ENCODE measurements around the gene HSD17B12. TPM values are rescaled to one million over a fixed set of nuclear protein-coding genes. Genes with fewer than 3 reads are reported as not detected.

Gene HSD17B12
- total and polyA plus RNA-seq, 3 experiments from 2014 or later, result 26.3 to 37.1 (median 32.3) TPM

DNA sequence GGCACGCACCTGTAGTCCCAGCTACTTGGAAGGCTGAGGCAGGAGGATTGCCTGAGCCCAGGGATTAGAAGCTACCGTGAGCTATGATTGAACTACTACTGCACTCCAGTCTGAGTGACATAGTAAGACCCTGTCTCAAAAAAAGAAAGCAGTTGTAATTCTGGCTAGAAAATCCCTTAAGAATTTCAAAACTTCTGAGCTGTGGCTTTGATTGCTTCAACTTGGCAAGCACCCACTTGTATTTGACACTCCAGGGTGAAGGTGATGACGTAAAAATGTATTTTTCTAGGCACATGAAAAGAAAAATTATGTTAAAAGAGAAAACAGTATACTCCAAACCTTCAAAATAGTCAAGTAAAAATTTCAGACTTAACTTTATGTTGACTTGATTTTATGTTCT lies 176.5 kb downstream of the HSD17B12 start:
- POLR2A ChIA-PET, result no interaction called here
- Mint-ChIP-seq H3K9me3 (peaks cover 0 to 8% (median 0%) of the 10 kb centered on the region in 5 donors), H3K36me3 (peaks cover 5 to 23% (median 6%) of the 10 kb centered on the region in 3 donors), H3K4me3 (no peak overlapping the region), H3K27me3 (no peaks in the 10 kb centered on the region), H3K4me1 (no peaks in the 10 kb centered on the region), H3K27ac (peak overlapping the region in 1 of 8 donors; percentile 6)
- Histone ChIP-seq H3K4me1 (ENCODE audit: insufficient read depth, low read length) (no peaks in the 10 kb centered on the region), H3K36me3 (ENCODE audit: insufficient read depth, low read length) (no peaks in the 10 kb centered on the region), H3K27me3 (ENCODE audit: insufficient read depth, low read length, poor library complexity, severe bottlenecking) (no peaks in the 10 kb centered on the region), H3K4me3 (ENCODE audit: low read length) (no peak overlapping the region), H3K9me3 (ENCODE audit: low read length) (no peaks in the 10 kb centered on the region), H3K27ac (ENCODE audit: low read depth, low read length) (no peak overlapping the region)
- CTCF ChIA-PET, result no interaction called here
- no peak for DNase-seq

DNA sequence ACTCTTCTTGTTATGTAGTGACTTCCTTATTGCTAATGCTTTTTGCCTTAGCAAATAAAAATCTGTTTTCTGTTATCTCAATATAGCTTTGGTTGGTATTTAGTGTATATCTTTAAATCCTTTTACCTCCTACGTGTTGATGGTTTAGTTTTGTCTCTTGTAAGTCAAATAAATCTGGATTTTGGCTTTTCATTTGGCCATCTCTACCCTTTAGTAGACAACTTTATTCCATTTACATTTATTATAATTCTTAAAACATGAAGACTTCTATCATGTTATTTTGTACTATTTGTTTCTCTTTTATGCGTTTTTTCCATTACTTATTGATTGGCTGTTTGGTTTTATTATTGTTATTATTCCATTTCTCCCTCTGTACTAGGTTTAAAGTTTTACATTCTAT lies 180.6 kb downstream of the HSD17B12 start:
- no peaks in the 10 kb centered on the region for H3K4me1 ChIP-seq (ENCODE audit: insufficient read depth, low read length)
- Mint-ChIP-seq H3K4me3 (no peak overlapping the region), H3K9me3 (peaks cover 0 to 8% (median 0%) of the 10 kb centered on the region in 5 donors), H3K36me3 (peaks cover 3 to 6% (median 3%) of the 10 kb centered on the region in 3 donors), H3K27me3 (peaks cover 9 to 20% of the 10 kb centered on the region in 2 donors), H3K27ac (no peak overlapping the region), H3K4me1 (no peaks in the 10 kb centered on the region)
- no peak overlapping the region for H3K27ac ChIP-seq (ENCODE audit: low read depth, low read length)
- POLR2A ChIA-PET, result no interaction called here
- no peak overlapping the region for H3K4me3 ChIP-seq (ENCODE audit: low read length)
- H3K9me3 ChIP-seq (ENCODE audit: low read length), result no peaks in the 10 kb centered on the region
- no peaks in the 10 kb centered on the region for H3K27me3 ChIP-seq (ENCODE audit: insufficient read depth, low read length, poor library complexity, severe bottlenecking)
- no peaks in the 10 kb centered on the region for H3K36me3 ChIP-seq (ENCODE audit: insufficient read depth, low read length)
- CTCF ChIA-PET, result no interaction called here
- no peak for DNase-seq

DNA sequence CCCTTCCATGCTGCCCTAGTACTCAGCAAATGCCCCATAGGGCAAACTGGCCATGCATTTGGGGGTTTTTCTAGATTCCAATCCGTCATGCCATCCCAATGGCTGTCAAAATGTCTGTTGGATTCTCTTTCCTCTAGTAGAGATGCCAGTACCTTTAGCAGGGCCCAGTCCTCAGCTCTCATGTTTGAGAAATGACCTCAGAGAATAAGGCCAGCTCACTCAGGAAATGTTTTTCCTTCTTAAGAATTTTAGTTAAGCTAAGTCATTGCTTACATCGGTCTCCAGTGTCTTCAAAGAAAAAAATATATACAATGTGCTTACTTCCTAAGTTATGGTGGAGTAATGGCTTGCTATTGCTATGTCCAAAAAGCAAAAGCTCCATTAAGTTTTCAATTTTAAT lies 186.0 kb downstream of the HSD17B12 start:
- Histone ChIP-seq H3K27me3 (ENCODE audit: insufficient read depth, low read length, poor library complexity, severe bottlenecking) (no peaks in the 10 kb centered on the region), H3K36me3 (ENCODE audit: insufficient read depth, low read length) (no peaks in the 10 kb centered on the region), H3K9me3 (ENCODE audit: low read length) (no peaks in the 10 kb centered on the region), H3K4me3 (ENCODE audit: low read length) (no peak overlapping the region), H3K4me1 (ENCODE audit: insufficient read depth, low read length) (peaks cover 17% of the 10 kb centered on the region), H3K27ac (ENCODE audit: low read depth, low read length) (no peak overlapping the region)
- H3K4me1 Mint-ChIP-seq, result peaks cover 19 to 24% (median 23%) of the 10 kb centered on the region in 3 donors
- no peak for DNase-seq
- peaks cover 12 to 24% of the 10 kb centered on the region in 2 donors for H3K27me3 Mint-ChIP-seq
- no peak overlapping the region for H3K4me3 Mint-ChIP-seq
- H3K9me3 Mint-ChIP-seq, result peaks cover 0 to 1% (median 0%) of the 10 kb centered on the region in 5 donors
- ChIA-PET CTCF (interaction anchor here (1.2 kb wide), 1 partner anchor 23 kb away, joined by 3 read pairs; no protein-coding TSS in a partner anchor), POLR2A (no interaction called here)
- H3K27ac Mint-ChIP-seq, result no peak overlapping the region
- no peaks in the 10 kb centered on the region for H3K36me3 Mint-ChIP-seq

DNA sequence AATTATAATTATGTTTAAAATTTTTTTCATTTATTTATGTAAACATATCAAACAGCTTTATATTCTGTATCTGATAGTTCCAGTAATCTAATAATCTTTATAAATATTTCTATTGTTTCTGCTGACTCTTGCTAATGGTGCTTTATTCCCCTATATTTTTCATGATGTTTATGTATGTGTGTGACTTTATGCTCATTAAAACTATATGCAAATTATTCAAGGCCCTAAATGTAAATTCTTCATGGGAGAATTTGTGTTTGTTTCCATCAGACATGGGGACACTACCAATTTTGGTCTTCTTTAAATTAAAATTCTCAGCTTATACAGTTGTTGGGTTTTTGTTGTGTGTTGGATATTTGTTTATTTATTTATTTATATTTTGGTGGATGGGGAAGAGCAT lies 186.4 kb downstream of the HSD17B12 start:
- Mint-ChIP-seq H3K36me3 (no peaks in the 10 kb centered on the region), H3K4me3 (no peak overlapping the region), H3K27ac (no peak overlapping the region), H3K27me3 (peaks cover 12 to 24% of the 10 kb centered on the region in 2 donors), H3K9me3 (peaks cover 0 to 1% (median 0%) of the 10 kb centered on the region in 5 donors), H3K4me1 (peaks cover 19 to 24% (median 23%) of the 10 kb centered on the region in 3 donors)
- Histone ChIP-seq H3K27me3 (ENCODE audit: insufficient read depth, low read length, poor library complexity, severe bottlenecking) (no peaks in the 10 kb centered on the region), H3K4me1 (ENCODE audit: insufficient read depth, low read length) (peaks cover 17% of the 10 kb centered on the region), H3K27ac (ENCODE audit: low read depth, low read length) (no peak overlapping the region), H3K9me3 (ENCODE audit: low read length) (no peaks in the 10 kb centered on the region), H3K4me3 (ENCODE audit: low read length) (no peak overlapping the region), H3K36me3 (ENCODE audit: insufficient read depth, low read length) (no peaks in the 10 kb centered on the region)
- ChIA-PET POLR2A (no interaction called here), CTCF (interaction anchor here (1.2 kb wide), 1 partner anchor 23 kb away, joined by 3 read pairs; no protein-coding TSS in a partner anchor)
- no peak for DNase-seq

DNA sequence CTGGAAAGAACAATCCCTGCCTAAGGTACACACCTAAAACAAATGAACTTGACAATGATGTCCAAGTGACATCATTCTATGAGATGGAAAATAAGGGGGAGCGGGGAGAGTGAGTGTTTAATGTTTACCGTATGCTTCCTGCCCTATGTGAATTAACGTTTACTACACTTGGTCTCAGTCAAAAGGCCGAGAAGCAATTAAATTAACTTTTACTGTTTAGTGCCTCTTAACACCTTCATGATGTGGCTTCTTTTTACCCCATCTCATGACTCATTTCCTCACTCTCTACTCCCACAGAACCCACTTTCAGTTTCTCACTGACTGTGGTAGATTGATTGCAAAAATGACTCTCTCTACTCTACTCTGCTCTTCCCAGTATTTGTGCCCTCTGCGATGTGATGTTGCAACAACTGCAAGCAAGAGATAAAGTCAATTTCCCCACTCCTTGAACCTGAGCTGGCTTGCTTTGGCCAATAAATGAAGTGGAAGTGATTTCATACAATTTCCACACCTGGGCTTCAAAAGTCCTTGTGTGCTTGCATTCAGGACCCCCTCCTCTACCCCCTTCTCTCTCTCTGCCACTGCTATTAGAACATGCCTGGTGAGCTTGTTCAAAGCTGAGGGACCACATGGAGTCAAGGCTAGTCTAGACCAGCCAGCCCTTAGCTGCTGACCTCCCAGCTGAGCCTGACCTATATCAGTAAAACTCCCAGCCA lies 188.5 kb downstream of the HSD17B12 start:
- Mint-ChIP-seq H3K27me3 (peaks cover 18 to 38% of the 10 kb centered on the region in 2 donors), H3K36me3 (no peaks in the 10 kb centered on the region), H3K9me3 (peaks cover 0 to under 1% (median 0%) of the 10 kb centered on the region in 5 donors), H3K4me3 (peak overlapping the region; percentile 2 to 64 (median 57)), H3K4me1 (peaks cover 19 to 24% (median 23%) of the 10 kb centered on the region in 3 donors), H3K27ac (peak overlapping the region; percentile 67 to 93 (median 88))
- Histone ChIP-seq H3K27me3 (ENCODE audit: insufficient read depth, low read length, poor library complexity, severe bottlenecking) (no peaks in the 10 kb centered on the region), H3K36me3 (ENCODE audit: insufficient read depth, low read length) (no peaks in the 10 kb centered on the region), H3K27ac (ENCODE audit: low read depth, low read length) (no peak overlapping the region), H3K4me3 (ENCODE audit: low read length) (peak overlapping the region; percentile 19), H3K9me3 (ENCODE audit: low read length) (no peaks in the 10 kb centered on the region), H3K4me1 (ENCODE audit: insufficient read depth, low read length) (peaks cover 17% of the 10 kb centered on the region)
- ChIA-PET CTCF (interaction anchor here (0.6 to 1.4 kb wide), 2 partner anchors 12 to 17 kb away, joined by 4 to 5 read pairs; no protein-coding TSS in a partner anchor), POLR2A (interaction anchor here (0.6 to 0.8 kb wide), 2 partner anchors 12 to 233 kb away, joined by 3 read pairs; partner anchors contain the start of gene ALKBH3)
- DNase-seq, result peak in 3 of 5 donors; percentile 8 to 70 (median 49)

DNA sequence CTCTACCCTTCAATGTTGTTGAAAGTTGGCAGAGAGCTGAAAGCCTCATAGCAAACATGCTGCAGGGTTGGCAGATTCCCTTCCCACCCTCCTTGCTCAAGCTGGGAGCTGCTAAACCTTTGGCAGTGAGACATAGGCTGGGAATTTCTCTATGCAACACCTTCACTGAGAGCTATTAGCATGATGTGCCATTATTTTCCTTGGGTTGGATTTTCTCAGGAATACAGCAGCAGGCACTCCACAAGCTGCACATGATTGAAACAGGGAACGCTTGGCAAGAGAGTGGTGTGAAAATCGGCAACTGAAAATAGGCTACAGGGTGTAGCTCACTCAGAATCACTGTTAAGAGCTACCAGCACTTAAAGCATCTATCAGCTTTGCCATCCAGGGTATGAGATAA lies 190.5 kb downstream of the HSD17B12 start:
- Mint-ChIP-seq H3K4me3 (no peak overlapping the region), H3K9me3 (no peaks in the 10 kb centered on the region), H3K36me3 (no peaks in the 10 kb centered on the region), H3K27ac (peak overlapping the region in 2 of 8 donors; percentile 23 to 46), H3K27me3 (peaks cover 17 to 38% of the 10 kb centered on the region in 2 donors), H3K4me1 (peaks cover 19 to 24% (median 23%) of the 10 kb centered on the region in 3 donors)
- Histone ChIP-seq H3K4me3 (ENCODE audit: low read length) (no peak overlapping the region), H3K27me3 (ENCODE audit: insufficient read depth, low read length, poor library complexity, severe bottlenecking) (no peaks in the 10 kb centered on the region), H3K4me1 (ENCODE audit: insufficient read depth, low read length) (peaks cover 17% of the 10 kb centered on the region), H3K27ac (ENCODE audit: low read depth, low read length) (no peak overlapping the region), H3K9me3 (ENCODE audit: low read length) (no peaks in the 10 kb centered on the region), H3K36me3 (ENCODE audit: insufficient read depth, low read length) (no peaks in the 10 kb centered on the region)
- no peak for DNase-seq
- ChIA-PET POLR2A (no interaction called here), CTCF (no interaction called here)

DNA sequence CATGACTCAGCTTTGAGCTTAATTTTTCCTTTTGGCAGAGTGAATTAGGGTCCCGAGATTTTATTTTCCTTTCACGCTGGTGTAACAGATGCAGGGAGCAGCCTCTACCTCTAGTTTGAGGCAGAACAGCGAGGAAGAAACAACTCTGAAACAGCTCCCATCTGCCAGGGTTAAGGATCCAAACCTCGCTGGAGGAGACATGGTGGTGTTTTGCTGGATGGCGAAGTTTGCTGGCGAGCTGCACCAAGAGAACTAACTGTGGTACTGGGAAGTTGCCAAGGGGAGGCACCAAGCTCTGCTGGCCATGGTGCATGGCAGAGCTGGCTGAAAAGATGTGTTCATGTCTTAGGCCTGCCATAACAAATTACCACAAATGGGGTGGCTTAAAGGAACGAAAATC lies 192.5 kb downstream of the HSD17B12 start:
- ChIA-PET CTCF (interaction anchor here (0.8 to 1.5 kb wide), 2 partner anchors 11 to 17 kb away, joined by 3 to 4 read pairs; no protein-coding TSS in a partner anchor), POLR2A (no interaction called here)
- Mint-ChIP-seq H3K36me3 (peaks cover 0 to 2% (median 0%) of the 10 kb centered on the region in 3 donors), H3K27ac (no peak overlapping the region), H3K27me3 (peaks cover 18 to 53% of the 10 kb centered on the region in 2 donors), H3K4me3 (no peak overlapping the region), H3K9me3 (peaks cover 0 to under 1% (median 0%) of the 10 kb centered on the region in 5 donors), H3K4me1 (peaks cover 14 to 19% (median 17%) of the 10 kb centered on the region in 3 donors)
- H3K4me1 ChIP-seq (ENCODE audit: insufficient read depth, low read length), result peaks cover 17% of the 10 kb centered on the region
- DNase-seq, result no peak
- H3K27ac ChIP-seq (ENCODE audit: low read depth, low read length), result no peak overlapping the region
- no peaks in the 10 kb centered on the region for H3K36me3 ChIP-seq (ENCODE audit: insufficient read depth, low read length)
- H3K4me3 ChIP-seq (ENCODE audit: low read length), result no peak overlapping the region
- H3K27me3 ChIP-seq (ENCODE audit: insufficient read depth, low read length, poor library complexity, severe bottlenecking), result no peaks in the 10 kb centered on the region
- H3K9me3 ChIP-seq (ENCODE audit: low read length), result no peaks in the 10 kb centered on the region

DNA sequence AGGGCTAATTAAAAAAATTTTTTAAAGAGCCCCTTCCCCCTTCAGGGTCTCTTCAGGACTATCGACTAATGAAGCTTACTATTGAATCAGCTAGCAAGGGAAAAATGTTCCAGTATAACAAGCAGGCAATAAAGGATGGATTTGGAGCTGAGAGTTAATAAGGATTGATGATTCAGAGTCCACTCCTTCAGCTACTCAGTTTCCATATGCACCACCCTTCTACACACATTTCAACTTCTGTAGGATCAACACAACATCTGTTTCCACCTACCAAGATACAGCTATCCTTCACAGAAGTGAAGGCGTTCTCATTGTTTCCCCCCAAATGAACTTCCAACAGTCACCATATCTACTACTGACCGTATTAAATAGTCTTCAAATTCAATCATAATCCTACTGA lies 193.5 kb downstream of the HSD17B12 start:
- Mint-ChIP-seq H3K36me3 (peaks cover 0 to 5% (median 0%) of the 10 kb centered on the region in 3 donors), H3K4me3 (no peak overlapping the region), H3K9me3 (peaks cover 0 to 3% (median 0%) of the 10 kb centered on the region in 5 donors), H3K27ac (no peak overlapping the region), H3K4me1 (peaks cover 6 to 8% (median 7%) of the 10 kb centered on the region in 3 donors), H3K27me3 (peaks cover 21 to 60% of the 10 kb centered on the region in 2 donors)
- H3K36me3 ChIP-seq (ENCODE audit: insufficient read depth, low read length), result no peaks in the 10 kb centered on the region
- H3K27me3 ChIP-seq (ENCODE audit: insufficient read depth, low read length, poor library complexity, severe bottlenecking), result no peaks in the 10 kb centered on the region
- no peaks in the 10 kb centered on the region for H3K9me3 ChIP-seq (ENCODE audit: low read length)
- DNase-seq, result no peak
- H3K27ac ChIP-seq (ENCODE audit: low read depth, low read length), result no peak overlapping the region
- CTCF ChIA-PET, result interaction anchor here (1.0 kb wide), 1 partner anchor 16 kb away, joined by 3 read pairs; no protein-coding TSS in a partner anchor
- peaks cover 8% of the 10 kb centered on the region for H3K4me1 ChIP-seq (ENCODE audit: insufficient read depth, low read length)
- H3K4me3 ChIP-seq (ENCODE audit: low read length), result no peak overlapping the region
- POLR2A ChIA-PET, result interaction anchor here (0.6 kb wide), 1 partner anchor 1895 kb away, joined by 3 read pairs; no protein-coding TSS in a partner anchor
